GM11168 (cell line): Measurements from ENCODE around the gene SLC7A7.
"Not testable (repeated sequence)": the region's sequence is repeated elsewhere in the genome, so short reads cannot be mapped to it uniquely, and the experiment has no call there.

Experiments used
- in situ Hi-C: fragments of 300-500 bp; cut with MboI; formaldehyde crosslinking; loops from one replicate; pipeline ENCODE4 v1.12.0; 2022; ENCODE audit warnings: low sequenced_read_pairs; ENCODE audit not compliant: unreplicated experiment

The SLC7A7 gene

DNA sequence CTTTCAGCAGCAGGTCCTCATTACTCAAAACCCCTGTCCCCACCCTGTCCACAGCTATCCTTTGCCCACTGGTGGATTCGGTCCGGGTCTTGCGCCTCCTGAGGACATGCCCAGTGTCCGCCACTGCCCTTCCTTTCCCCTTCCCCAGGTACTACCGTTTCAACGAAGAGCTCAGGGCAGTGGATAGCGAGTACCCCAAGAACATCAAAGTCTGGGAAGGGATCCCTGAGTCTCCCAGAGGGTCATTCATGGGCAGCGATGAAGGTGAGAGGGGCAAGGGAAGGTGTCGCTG, 29.8 kb upstream of the SLC7A7 start:
- in situ Hi-C loops, result loop anchor here (10.0 kb wide), 1 partner anchor 270 kb away; no protein-coding TSS in a partner anchor

DNA sequence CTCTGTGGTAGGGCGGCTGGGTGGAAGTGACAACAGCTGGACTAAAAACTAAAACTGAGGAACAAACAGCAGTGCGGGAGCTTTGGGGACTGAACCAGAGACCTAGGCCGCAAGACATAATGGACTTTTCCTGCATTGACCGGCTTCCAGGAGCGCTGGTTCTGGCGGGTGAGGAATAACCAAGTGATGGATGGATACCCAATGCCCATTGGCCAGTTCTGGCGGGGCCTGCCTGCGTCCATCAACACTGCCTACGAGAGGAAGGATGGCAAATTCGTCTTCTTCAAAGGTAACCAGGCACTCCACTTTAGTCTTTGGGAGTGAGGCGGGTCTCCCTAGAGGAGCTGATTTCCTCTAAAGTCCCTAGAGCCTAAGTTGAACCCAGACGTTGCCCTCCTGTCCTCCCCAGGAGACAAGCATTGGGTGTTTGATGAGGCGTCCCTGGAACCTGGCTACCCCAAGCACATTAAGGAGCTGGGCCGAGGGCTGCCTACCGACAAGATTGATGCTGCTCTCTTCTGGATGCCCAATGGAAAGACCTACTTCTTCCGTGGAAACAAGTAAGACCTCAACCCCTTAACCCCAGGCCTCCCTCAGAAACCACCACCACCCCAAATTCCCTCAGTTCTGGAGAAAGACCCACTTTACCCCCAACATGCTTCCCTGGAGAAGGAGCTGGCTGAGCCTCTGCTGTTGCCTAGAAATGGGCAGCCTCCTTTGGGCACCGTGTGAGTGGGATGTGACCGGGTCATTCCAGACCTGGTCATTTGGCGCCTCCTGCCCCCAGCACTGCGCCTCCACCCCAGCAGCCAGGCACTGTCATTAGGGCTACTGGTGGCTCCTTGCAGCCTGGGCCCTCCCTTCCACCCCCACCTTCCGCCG, 29.2 kb upstream of the SLC7A7 start:
- in situ Hi-C loops, result loop anchor here (10.0 kb wide), 1 partner anchor 270 kb away; no protein-coding TSS in a partner anchor

DNA sequence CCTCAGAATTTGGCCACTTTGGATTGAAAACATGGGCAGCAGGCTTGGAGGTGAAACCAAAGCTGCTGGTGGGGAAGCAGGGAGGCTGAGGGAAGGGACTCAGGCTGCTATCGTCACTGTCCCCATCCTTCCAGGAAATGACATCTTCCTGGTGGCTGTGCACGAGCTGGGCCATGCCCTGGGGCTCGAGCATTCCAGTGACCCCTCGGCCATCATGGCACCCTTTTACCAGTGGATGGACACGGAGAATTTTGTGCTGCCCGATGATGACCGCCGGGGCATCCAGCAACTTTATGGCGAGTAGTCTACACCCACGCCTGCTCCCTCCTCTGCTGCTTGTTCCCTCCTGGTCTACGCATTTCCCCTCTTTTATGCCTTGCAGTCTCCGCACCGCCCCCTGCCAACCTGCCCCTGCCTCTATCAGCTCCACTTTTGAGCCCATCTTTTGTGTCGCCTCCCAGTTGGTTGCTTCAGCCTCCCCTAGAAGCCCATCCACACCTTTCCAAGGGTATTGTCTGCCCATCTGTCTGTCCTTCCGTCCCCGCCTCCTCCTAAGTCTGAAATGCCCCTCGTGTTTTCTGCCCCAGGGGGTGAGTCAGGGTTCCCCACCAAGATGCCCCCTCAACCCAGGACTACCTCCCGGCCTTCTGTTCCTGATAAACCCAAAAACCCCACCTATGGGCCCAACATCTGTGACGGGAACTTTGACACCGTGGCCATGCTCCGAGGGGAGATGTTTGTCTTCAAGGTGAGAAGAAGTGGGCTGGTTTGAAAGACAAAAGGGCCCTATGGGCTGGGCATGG, 28.1 kb upstream of the SLC7A7 start:
- in situ Hi-C loops, result loop anchor here (10.0 kb wide), 1 partner anchor 269 kb away; no protein-coding TSS in a partner anchor

DNA sequence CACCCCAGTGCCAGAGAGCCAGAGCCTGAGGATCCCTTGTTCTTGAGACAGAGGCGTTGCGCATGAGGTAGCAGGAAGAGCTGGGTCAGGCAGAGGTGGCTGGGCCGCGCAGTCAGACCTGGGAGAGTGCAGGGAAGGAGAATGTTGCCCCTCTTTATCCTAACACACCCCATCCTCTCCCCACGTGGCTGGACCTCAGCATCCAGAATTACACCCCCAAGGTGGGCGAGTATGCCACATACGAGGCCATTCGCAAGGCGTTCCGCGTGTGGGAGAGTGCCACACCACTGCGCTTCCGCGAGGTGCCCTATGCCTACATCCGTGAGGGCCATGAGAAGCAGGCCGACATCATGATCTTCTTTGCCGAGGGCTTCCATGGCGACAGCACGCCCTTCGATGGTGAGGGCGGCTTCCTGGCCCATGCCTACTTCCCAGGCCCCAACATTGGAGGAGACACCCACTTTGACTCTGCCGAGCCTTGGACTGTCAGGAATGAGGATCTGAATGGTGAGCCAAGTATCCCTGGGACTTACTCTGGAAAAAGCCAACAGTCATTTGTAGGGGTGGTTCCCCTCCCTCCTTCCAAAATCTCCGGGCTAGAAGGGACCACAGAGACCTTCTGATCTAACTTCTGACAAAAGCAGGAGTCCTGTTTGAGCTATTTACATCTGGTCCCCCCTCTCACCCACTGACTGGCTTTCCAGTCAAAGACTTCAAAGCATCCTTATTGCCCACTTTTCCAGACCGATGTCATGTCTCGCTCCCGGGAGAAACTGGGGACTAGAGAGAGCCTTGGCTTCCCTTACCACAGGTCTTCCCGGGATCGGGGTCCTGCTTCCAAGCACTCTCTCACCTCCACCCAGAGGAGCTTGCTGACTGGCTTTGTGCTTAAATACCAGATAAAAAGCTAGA, 27.2 kb upstream of the SLC7A7 start:
- in situ Hi-C loops, result loop anchor here (10.0 kb wide), 1 partner anchor 268 kb away; no protein-coding TSS in a partner anchor

DNA sequence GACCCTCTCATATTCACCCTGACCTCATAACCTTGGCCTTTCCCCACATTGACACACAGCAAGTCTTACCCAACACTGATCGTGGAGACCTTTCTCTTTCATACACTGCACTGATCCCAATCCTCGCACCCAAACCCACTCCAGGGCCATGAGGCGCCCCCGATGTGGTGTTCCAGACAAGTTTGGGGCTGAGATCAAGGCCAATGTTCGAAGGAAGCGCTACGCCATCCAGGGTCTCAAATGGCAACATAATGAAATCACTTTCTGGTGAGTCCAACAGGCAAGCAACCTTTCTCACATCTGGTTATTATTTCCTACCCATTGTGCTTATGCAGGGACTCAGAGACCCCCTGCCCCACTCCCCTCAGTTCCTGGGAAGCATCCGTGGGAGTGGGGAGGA, 26.5 kb upstream of the SLC7A7 start:
- in situ Hi-C loops, result loop anchor here (10.0 kb wide), 1 partner anchor 267 kb away; no protein-coding TSS in a partner anchor

DNA sequence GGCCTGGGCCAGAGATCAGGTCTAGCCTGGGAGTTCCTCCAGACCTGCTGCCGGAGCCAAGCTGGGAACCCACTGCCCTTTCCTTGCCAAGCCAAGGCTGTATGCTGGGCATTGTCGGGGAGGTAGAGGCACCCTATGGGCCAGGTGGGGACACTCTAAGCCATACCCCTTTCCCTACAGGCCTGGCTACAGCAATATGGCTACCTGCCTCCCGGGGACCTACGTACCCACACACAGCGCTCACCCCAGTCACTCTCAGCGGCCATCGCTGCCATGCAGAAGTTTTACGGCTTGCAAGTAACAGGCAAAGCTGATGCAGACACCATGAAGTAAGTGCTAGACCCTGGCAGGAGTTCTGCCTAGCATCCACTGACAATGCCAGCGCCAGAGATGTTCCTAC, 26.1 kb upstream of the SLC7A7 start:
- in situ Hi-C loops, result loop anchor here (10.0 kb wide), 1 partner anchor 267 kb away; no protein-coding TSS in a partner anchor

DNA sequence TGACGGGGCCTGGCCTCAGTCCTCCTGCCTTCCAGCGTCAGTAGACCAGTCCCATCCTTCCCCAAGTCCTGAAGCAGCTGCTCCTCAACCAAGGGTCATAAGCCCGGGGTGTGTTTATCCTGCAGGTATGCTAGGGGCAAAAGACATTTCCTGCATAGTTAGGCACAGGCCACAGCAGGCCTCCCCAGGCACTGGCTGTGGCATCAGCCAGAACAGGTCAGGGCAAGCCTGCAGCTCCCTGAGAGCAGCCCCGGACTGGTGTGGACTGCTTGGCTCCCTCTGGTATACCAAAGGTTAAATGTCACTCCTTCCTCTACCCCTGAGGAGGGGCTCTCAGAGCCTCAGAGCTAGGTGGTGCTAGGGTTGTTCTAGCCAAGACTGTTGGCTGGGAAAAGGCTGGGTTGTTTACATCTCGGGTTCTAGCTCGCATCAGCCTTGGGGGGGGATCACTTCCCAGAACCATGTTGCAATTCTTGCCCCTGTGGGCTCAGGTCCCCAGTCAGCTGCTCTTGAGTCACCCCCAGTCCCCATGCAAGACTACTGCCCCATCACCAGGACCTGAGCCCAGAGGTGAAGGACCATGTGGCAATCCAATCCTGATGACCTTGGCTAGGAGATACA, 24.0 kb upstream of the SLC7A7 start:
- in situ Hi-C loops, result no loop called here

DNA sequence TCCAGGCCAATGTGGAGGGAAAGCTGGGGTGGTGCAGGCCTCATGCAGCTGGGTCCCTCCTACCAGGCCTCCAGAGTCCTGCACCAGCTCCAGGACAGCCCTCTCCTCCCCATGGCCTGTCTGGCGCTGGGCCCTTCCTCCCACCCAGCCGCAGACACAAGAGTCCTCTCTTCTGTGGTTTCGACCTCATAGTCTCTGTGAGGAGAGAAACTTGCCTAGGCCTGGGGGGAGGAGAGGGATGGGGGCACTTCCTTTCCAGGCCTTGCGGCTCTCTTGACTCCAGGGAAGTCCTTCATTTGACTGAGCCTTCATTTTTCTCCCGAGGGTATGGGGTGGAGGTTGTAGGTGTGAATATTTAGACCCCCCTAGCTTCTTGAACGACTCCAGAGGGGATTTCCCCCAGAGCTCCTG, 23.4 kb upstream of the SLC7A7 start:
- in situ Hi-C loops, result no loop called here

DNA sequence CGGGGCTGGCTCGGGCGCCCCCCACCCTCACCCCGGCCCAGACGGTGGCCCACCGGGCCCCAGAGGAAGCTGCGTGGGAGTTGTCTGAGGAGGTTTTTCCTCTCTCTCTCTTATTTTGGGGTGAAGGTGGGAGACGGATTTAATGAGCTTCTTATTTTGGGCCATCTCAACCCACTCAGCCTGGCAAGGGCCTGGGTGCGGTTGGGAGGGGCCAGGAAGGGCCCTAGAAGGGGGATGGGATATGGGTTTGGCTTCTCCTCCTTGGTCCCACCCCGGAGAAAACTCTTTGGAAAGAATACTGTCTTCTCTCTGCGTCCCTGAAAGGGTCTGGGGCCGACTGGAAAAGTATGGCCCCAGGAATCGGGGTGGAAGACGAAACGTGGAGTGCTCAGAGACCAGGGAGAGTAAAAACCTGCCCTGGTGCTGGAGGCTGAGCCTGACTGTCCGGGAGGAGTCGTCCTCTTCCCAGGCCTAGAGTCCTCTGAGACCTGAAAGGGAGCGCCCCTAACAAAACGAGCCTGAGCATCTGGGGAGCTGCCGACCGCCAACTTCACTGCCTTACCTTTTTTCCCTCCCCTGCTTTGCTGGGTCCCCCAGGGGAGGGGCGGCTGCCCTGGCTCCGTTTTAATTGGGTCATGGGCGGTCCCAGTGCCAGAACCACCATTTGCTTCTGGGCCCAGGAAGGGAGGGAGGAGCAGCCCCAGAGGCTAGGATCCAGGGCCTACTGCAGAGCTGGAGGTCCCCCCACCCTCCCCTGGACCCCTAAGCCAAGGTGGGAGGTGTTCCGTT, 22.7 kb upstream of the SLC7A7 start:
- in situ Hi-C loops, result no loop called here

DNA sequence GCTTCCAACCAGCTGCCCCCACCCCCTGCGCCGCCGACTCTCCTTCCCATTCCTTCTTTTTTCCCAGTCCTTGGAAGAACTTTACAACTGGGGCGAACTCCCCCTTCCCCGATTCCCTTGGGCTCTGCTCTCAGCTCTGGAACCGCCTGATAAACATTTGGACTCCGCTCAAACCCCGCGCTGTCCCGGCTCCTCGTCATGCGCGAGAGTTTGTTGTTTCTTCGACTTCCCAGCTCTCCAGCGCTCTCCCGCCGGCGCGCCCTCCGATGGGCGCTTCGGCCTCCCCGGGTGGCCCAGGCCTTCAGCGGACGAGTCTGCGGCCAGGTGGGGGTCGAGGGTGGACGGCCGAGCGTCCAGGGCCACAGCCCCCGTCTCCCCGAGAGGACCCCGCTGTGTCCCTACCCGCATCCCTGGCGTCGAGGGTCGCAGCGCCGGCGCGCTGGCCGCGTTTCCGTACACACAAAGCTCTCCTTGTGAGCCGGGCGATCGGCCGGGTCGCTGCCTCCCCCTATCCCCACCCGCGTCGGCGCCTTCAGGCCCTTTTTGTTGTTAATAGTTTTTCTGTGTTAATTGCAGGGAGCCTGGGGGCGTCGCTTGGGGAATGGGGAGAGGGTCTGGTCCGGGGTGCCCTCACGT, 22.0 kb upstream of the SLC7A7 start:
- in situ Hi-C loops, result no loop called here

DNA sequence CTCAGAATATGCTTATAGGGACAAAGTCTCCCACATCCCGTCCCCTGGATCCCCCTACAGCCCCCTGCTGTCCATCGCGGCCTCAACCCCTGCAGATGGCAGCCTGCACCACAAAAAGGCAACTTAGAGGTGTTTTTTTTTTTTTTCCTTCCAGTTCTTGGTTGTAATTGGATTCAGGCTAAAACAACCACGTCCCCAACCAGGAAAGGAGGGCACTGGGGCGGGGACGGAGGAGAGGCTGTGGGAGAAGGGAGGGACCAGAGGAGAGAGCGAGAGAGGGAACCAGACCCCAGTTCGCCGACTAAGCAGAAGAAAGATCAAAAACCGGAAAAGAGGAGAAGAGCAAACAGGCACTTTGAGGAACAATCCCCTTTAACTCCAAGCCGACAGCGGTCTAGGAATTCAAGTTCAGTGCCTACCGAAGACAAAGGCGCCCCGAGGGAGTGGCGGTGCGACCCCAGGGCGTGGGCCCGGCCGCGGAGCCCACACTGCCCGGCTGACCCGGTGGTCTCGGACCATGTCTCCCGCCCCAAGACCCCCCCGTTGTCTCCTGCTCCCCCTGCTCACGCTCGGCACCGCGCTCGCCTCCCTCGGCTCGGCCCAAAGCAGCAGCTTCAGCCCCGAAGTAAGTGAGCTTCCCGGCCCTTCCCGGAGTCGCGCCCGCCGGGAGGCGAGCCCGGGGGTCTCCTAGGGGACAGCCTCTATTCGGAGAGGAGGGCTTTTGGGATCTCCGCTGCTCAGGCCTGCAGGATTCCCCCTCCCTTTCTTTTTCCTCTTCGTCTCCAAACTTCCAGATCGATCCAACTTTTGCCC, 21.3 kb upstream of the SLC7A7 start, which contains the start of gene MMP14:
Gene MMP14 (plus strand): TSS at position 285 of the 813 bp plus-strand sequence. CDS start 233 bp downstream, at position 518.
- in situ Hi-C loops, result no loop called here

DNA sequence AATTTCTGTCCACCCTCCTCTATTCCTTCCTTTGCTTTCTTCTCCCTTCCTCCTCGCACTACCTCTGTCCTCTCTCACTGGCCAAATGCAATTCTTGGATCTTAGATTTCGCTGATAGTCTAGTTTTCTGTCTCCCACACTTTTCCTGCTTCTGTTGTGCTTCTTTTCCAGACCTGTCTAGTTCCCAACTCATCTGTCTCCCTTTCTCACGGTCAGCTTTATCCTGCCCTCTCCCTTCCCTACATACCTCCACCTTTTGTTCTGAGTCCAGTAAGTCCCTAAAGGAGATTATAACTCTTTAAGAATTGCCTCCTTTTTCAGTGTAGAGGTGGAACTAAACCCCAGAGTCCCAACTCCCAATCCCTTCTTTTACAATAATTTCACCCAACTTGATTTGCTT, 20.3 kb upstream of the SLC7A7 start:
- in situ Hi-C loops, result no loop called here

DNA sequence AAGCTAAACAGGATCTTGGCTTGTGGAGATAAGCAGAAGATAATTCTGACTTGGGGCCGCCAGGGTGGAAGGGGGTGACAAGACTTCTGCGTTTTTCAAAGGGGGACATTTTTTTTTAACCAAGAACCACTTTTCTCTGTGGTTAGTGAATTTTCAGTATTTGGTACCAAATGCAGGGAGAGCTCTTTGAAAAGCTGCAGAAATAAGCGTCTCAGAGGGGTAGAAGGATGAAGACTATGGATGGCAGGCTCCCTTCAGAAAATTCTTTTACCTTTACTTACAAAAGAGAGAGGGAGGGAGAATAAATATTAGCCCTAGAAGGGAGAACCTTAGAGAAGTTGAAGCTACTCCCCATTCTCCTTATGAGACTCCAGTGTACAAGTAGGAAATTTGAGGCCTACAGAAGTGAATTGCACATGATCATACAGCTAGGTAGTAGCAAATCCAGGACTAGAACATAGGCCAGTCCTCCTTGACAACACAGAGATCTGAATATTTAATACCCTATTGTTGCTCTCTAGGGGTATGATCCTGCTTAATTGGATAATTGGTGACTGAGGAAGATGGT, 15.3 kb upstream of the SLC7A7 start:
- in situ Hi-C loops, result no loop called here

DNA sequence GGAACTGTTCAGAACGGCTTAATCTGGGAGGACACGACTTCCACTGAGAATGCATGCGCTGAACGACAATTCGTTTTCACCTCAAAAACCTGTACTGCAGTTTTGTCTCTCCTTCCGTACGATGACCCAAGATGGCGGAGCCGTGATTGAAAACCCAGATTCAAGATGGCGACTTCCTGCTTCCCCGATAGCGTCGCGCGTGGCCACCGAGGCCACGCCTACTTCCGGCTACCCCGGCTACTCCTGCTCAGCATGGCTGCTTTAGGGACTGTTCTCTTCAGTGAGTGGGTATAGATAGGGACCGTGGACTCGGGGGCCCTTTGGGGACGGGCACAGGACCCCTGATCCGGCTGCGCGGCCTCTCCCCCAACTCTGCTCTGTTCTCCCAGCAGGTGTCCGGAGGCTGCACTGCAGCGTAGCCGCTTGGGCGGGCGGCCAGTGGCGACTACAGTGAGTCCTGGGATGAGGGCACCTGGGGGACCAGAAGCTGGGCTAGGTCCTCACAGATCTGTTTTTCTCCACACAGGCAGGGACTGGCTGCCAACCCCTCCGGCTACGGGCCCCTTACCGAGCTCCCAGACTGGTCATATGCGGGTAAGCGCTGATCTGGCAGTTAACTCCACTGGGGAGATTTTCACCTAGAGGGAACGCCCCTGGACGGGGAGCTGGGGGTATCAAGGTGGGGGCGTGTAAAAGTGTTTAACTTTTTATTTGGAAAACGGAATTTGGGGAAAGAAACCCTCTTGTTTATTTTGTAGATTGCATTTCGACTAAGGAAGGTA, 14.6 kb upstream of the SLC7A7 start, which contains the start of gene MRPL52:
Gene MRPL52 (plus strand): TSS at position 227 of the 782 bp plus-strand sequence. CDS start 26 bp downstream, at position 253.
- in situ Hi-C loops, result no loop called here

DNA sequence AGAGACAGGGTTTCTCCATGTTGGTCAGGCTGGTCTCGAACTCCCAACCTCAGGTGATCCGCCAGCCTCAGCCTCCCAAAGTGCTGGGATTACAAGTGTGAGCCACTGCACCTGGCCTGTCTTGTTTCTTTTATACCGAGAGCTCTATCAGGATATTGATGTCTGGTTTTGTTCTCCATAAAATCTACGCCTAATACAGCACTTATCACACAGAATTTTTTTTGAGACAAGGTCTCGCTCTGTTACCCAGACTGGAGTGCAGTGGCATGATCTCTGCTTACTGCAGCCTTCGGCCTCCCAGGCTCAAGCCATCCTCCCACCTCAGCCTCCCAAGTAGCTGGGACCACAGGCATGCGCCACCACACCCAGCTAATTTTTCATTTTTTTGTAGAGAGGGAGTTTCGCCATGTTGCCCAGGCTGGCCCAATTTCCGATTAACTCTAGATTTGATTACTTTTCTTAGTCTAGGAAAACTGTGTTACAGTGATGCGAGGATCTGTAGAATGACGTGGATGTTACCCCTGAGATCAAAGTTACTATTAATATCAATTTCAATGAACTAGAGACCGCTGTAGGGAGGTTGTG, 13.9 kb upstream of the SLC7A7 start:
- in situ Hi-C loops, result not testable (repeated sequence)
